SW 1271 (cell line): ENCODE measurements around the gene PLXDC2.
"Not testable (repeated sequence)": the region's sequence is repeated elsewhere in the genome, so short reads cannot be mapped to it uniquely, and the experiment has no call there.

ENCODE experiments used
- DNase-seq, 2 experiments: peaks; one replicate each; lab custom pipeline; 2025; lab: John Stamatoyannopoulos, UW

Gene PLXDC2

DNA sequence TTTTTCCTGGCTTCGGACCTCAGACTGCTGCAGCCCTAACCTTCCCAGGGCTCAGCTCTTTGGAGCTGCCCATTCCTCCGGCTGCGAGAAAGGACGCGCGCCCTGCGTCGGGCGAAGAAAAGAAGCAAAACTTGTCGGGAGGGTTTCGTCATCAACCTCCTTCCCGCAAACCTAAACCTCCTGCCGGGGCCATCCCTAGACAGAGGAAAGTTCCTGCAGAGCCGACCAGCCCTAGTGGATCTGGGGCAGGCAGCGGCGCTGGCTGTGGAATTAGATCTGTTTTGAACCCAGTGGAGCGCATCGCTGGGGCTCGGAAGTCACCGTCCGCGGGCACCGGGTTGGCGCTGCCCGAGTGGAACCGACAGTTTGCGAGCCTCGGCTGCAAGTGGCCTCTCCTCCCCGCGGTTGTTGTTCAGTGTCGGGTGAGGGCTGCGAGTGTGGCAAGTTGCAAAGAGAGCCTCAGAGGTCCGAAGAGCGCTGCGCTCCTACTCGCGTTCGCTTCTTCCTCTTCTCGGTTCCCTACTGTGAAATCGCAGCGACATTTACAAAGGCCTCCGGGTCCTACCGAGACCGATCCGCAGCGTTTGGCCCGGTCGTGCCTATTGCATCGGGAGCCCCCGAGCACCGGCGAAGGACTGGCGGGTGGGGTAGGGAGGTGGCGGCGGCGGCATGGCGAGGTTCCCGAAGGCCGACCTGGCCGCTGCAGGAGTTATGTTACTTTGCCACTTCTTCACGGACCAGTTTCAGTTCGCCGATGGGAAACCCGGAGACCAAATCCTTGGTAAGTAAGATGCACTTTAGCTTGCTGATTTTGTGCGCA, at the start of gene PLXDC2:
Gene PLXDC2, plus strand, starts transcription at position 22 of the 820 bp plus-strand sequence.
- peak in 1 of 2 experiments; percentile 12 for DNase-seq

DNA sequence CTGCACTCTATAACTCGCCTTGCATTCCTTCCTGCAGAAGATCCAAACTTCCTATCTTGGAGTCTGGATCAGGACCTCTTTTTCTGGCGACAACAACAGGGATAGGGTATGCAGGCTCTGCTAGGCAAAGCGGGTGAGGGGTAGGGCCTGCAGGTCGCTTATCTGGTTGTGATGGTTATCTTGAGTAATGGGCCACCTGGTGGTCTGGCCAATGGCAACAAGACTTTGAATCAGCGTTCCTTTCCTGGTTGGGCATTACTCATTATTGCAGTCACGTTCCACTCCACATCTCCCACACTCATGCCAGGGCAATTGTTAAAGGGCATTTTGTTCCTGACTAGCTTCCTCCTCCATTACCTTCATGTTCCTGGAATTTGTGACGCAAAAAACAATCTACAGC, 48.4 kb upstream of the PLXDC2 start:
- no peak for DNase-seq

DNA sequence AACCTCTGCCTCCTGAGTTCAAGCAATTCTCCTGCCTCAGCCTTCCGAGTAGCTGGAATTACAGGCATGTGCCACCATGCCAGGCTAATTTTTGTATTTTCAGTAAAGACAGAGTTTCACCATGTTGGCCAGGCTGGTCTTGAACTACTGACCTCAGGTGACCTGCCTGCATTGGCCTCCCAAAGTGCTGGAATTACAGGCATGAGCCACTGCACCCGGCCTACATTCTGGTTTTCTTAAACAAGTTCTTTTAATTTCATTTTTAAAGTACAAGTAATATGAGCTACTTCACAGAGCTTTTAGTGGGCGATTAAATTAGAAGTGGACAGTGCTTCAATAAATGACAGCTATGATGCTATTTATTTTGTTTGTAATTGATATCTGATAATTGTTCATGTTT, 46.4 kb upstream of the PLXDC2 start:
- not testable (repeated sequence) for DNase-seq

DNA sequence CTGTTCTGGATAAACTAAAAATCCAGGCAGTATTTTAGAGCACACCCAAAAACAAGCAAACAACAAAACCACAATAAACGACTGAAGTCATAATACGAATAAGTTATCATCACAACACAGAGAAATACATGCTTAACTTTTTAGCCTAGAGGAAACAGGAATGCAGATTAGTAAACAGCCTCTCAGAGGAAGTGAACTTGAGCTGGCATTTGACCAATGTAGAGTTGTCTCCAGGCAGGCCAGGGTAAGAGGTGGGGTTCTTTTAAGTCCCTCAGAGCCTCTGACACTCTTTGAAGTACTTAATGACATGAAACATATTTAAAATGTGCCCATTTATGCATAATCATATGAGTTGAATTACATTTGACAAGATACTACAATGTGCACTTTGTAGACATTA, 43.3 kb upstream of the PLXDC2 start:
- DNase-seq = no peak

DNA sequence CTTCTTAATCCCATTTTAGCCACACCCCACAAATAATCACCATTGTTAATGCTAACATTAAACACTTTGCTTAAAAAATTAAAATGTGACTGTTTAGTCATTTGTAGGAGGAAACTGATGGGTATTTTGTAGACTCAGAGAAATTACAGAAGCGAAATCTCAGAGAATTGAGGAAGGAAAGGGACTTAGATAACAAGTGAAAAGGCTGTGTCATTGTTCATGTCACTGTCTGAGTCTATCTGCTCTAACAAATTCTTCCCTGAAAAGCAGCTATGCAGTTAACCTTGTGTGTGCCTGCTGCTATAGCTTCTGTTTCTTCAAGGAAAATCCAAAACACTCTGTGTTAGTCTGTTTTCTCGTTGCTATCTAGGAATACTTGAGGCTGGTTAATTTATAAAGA, 40.9 kb upstream of the PLXDC2 start:
- no peak for DNase-seq

DNA sequence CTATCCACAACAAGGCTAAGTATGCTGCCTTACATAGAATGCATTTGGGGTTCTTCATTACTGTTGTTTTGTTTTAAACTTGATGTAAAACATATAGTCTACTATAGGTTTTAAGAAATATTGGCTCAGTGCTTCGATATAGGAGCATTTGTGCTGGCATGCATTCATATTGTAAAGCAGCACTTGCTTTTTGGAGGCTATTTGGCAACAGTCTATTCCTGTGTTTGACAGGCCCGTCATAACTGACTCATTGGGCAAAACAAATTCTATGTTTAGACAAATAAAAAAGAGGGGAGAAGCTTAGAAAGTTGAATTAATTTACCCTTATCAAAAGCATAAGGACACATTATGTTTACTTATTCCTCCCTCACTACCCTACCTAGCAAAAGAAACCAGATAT, 38.4 kb upstream of the PLXDC2 start:
- DNase-seq = no peak

DNA sequence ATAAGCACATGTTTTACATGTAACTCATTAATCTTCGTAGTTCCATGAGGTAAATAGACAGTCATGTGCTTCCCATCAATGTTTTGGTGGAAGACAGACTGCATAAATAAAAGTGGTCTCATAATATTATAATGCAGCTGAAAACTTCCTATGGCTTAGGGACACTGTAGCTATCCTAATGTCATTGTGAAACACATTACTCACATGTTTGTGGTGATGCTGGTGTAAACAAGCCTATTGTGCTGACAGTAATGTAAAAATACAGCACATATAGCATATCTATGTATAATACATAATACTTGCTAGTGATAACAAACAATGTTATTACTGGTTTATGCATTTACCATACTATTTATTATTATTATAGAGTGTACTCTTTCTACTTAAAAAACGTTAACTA, 37.2 kb upstream of the PLXDC2 start:
- DNase-seq = no peak

DNA sequence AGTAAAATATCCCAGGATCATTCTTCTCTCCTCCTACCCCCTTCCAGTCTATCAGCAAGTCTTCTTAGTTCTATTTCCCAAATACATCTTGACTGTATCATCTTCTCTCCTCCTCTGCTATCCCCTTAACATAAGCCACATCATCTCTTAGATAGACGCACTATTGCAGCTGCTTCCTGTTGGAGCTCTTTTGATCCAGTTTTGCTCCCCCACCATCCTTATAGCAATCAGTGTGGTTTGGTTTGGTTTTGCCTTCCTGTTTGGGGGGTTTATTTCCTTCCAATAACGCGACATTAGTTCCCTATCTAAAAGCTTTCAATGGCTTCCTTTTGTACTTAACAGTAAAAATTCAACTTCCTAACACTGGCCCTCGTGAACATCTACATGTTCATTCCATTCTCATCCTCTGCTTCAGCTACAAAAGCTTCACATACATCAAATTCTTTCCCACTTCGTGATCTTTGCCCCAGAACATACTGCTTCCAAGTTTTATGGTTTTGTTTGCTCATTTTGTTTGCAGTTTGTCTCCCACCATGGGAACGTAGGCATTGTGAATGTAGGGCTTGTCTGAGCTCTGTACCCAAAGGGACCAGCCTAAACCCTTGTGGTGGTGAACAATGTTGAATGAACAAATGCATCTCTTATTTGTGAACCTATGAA, 33.7 kb upstream of the PLXDC2 start:
- no peak for DNase-seq

DNA sequence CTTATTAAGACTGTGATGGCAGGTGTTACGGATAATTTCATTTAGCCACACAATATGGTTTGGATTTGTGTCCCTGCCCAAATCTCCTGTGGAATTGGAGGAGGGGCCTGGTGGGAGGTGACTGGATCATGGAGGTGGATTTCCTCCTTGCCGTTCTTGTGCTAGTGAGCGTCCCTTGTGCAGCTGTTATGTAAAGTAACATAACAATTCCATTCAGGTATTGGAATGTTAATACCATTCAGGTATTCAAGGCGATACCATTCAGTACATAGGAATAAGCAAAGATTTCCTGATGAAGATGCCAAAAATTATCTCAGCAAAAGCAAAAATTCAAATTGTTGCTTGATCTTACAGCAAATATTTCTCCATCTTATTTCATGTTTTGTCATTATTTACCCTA, 32.5 kb upstream of the PLXDC2 start:
- DNase-seq = no peak

DNA sequence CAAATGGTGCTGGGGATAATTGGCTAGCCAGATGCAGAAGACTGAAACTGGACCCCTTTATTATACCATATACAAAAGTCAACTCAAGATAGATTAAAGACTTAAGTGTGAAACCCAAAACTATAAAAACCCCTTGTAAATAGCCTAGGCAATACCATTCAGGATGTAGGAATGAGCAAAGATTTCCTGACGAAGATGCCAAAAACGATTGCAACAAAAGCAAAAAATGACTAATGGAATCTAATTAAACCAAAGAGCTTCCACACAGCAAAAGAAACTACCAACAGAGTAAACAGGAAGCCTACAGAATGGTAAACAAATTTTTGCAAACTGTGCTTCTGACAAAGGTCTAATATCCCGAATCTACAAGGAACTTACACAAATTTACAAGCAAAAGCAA, 30.9 kb upstream of the PLXDC2 start:
- DNase-seq = no peak

DNA sequence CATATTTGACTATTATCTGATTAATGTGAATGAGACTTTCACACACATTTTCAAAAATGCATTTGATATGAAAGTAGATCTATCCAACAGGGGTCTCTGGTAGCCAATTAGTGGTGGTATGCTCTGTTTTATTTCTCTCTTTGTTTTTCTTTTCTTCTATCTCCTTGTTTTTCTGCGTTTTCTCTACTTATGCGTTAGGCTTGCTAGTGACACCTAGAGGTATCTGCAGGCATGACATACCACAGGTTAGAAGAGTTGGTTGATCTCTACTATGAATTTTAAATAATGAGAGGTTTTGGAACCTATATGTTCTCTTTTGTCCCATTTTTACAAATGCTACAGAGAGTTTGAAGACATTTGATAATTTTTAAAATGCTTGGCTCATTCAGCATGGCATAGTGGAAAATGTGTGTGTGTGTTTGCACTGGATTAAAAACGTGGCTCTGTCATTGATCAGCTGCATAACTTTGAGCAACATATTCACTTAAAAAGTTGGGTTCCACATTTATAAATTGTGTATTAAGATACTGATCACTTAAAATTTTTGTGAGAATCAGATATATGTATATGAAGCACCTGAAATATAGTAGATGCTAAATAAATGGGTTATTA, 28.1 kb upstream of the PLXDC2 start:
- DNase-seq = peak in 1 of 2 experiments; percentile 30

DNA sequence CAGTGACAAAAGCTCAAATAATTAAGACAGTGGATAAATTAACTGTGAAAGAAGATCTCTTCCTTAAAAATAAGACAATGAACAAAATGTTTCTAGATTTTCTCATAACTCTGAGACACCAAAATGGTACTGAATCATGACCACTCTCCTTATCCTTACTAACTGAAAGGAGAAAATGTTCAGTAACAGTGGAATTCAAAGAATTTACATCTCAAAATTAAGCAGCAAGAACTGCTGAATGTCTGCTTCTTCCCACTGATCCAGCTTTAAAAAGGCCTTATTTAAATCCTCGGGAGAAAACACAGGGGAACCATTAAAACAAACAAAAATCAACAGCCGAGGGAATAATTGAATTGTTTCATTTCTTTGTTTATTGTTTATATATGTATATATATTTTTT, 27.3 kb upstream of the PLXDC2 start:
- no peak for DNase-seq

DNA sequence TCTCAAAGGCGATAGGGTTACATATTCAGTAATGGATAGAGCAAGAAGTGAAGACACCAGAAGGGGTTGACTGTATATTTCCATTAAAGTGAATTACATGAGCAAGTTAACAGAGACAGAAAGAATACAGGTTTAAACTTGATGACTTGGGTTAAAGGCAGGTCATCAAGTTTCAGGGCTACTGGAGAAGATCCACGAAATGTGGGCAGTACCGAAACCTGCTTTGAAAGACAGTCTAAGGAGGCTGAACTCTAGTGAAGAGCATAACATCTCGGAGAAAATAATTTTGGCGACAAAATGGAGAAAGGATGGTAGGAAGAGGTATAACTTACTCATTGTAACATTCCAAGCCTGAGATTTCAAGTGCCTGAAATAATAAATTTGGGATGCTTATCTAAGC, 26.6 kb upstream of the PLXDC2 start:
- no peak for DNase-seq

DNA sequence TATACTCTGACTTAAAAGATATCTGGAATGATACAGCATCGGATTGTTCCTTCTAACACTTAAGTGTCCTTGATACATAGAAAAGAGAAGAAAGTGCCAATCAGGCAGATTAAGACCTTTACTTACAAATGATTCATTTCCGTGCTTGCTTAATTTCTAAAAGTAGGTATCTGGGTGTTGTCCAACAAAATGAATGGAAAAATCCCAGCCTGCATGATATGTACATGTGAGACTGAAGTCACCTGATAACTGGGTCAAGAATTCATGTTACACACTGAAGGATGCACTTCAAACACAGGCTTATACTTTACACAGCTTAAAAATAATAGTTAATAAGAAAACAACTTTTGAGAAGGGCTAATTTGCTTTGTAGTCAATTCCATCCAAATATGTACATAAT, 25.2 kb upstream of the PLXDC2 start:
- no peak for DNase-seq

DNA sequence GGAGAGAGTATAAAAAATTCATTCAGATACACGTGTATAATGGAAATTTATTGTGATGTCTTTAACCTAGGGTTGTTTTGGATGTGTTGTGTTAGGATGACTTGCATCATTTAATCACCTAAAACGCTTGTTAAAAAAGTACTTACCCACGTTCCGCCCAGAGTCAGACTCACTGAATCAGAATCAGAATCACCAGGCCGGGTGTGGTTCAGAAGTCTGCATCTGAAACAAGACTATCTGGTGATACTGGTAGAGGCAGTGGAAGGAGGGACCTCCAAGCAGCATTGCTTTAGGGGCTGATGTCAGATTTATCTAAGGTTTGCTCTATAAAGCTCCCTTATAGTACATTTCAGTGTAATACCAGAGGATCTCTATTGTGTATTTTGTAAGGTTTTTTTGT, 20.5 kb upstream of the PLXDC2 start:
- no peak for DNase-seq

DNA sequence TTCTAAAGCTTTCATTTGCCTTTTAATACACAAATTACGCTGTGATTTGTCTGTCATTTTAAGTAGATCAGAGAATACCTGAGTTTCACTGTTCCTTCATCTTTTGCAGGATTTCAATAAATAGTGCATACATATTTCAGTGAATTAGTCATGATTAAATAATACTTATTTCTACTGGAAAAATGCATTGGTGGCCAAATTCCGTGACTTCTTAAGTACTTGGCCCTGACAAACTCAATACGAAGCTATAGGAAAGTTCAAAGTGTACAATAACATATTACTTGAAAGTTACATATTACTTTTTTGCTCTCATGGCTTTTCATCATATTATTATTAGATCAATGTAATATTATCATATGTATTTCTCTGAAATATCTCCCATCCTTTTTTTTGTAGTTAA, 16.1 kb upstream of the PLXDC2 start:
- no peak for DNase-seq

DNA sequence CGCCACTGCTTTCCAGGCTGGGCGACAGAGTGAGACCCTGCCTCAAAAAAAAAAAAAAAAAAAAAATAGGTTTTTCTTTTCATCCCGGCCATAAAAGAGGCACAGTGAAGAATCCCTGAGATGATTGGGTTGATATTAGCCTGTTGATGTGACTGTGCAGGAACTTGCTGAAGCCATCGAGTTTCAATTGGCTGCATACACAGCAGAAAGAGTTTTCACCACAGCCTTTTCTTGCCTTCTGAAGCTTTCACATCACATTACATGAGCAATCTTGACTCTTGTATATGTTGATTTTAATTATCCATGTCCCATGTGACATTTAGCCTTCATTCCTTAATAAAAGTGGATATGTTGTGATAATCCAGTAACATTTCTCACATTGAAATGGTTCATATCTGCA, 14.9 kb upstream of the PLXDC2 start:
- DNase-seq = no peak

DNA sequence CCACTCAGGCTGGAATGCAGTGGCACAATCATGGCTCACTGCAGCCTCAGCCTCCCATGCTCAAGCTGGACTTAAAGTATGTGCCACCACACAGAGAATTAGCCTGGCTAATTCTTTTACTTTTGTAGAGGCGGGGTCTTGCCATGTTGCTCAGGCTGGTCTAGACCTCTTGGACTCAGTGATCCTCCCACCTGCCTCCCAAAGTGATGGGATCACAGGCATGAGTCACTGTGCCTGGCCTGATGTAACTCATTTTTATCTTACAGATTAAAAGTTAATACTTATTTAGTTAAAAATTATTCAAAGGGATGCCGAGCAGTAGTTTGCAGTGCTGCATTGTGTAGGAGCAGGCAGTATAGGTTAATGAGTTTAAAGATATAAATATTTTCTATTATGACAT, 12.6 kb upstream of the PLXDC2 start:
- no peak for DNase-seq

DNA sequence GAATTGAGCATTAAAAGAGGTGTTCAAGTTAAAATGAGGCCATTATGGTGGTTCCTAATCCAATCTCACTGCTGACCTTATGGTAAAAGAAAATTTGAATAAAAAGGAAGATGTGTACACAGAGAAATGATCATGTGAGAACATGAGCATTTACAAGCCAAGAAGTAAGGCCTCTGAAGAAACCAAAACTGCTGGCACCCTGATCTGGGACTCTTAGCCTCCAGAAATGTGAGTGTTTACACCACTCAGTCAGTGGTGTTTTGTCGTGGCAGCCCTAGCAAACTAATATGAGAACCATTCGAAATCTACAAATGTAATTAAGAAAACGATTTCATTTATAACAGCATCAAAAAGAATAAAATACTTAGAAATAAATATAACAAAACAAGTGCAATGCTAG, 6.8 kb upstream of the PLXDC2 start:
- DNase-seq = no peak

DNA sequence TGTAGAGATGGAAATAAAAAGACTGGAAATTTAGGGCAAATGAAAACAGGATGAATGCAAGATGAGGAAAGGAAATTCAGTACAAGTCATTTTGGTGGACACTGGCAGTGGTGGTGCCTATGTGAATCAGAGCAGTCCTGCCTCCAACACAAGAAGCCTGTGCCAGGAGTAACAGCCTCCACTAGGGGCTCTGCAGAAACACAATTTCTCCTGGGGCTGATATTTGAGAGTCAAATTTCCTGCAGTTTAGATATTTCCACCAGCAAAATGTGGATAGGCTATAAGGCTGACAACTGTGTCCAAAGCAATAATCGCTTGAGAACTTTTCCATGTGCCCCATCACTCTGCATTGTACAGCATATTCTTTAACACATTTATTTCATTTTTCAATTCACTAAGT, 4.7 kb upstream of the PLXDC2 start:
- DNase-seq = peak in 1 of 2 experiments; percentile 9

DNA sequence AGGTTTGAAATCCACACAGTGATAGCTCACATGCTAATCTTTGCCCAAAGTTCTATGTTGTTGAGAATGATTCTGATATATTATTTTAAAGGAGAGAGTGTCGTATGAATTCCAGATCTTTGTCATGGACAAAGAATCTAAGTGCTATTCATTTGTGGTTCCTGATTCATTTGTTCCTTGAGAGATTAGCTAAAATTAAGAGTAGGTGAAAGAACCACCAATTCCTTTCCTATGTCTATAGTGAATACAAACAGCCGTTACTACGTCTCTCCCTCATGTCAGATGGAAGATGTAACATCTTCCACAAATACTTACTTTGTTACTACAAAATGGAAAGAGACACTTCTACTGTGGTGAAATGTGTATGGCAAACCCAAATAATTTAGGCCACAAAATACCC, 3.3 kb upstream of the PLXDC2 start:
- DNase-seq = no peak

DNA sequence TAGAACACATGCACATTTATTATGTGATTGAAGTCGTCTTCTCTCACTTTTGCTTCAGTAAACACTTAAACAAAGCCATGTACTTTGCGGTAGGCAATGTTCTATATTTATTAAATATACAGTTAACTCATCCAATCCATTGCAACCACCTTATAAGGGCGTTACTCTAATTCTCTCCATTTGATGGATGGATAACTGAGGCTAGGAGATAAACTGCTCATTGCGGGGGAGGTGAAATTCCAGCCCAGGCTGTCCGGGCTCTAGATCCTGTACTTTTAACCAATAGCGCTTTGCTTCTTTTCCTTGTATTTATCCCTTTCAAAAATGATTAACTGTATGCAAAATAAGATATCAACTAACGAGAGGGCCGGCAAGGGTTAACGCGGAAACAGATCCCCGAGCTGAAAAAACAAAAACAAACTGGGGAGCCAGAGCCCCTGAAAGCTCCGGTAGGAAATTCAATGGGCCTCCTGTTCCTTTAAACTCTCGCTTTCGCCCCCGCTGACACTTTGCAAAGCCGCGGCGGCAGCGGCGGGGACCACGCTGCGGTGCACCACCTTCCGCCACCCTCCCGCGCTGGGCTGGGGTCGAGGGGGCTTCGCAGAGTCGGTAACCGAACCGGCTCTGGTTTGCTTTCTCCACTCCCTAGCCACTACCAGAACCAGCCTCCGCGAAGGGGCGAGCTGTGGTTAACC, 1.0 kb upstream of the PLXDC2 start:
- no peak for DNase-seq
